Measurements from ENCODE around the gene NEURL2. TPM values are rescaled to one million over a fixed set of nuclear protein-coding genes. Genes with fewer than 3 reads are reported as not detected.
A peak's percentile ranks its signal among the peaks of the same experiment; 100 is the strongest.

NEURL2 gene
- total and polyA plus RNA-seq, 10 of the 15 experiments (the other 5 are each of a cell fraction or from before 2014, with no cell fraction given): 0.53 to 7.0 (median 2.7) TPM

DNA sequence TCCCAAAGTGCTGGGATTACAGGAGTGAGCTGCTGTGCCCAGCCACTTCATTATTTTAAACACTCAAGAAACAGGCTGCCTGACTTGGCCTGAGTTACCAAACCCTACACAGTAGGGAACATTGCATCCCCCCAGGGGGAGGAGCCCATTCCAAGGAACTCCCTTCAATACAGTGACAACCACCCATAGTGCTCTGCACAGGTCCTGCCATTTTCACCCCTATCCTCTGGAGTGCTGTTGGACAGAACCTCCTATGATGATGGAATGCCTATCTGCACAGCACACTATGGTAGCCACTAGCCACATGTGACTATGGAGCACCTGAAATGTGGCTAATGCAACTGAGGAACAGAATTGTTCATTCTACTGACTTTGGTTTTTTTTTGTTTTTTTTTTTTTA lies 45.6 kb downstream of the NEURL2 start:
- H3K36me3 ChIP-seq (ENCODE audit: control insufficient read depth in 2 of 2, insufficient read depth in 2 of 2, low read length in 1 of 2): peaks cover 5 to 12% of the 10 kb centered on the region in 2 experiments
- POLR2A ChIA-PET: no interaction called here
- CTCF ChIA-PET: no interaction called here

GRCh38 chr20:45843506-45843905 lies 47.5 kb downstream of the NEURL2 start:
- no peak overlapping the region for H2AFZ ChIP-seq (ENCODE audit: control insufficient read depth, low read depth, low read length)
- no peak for ATAC-seq
- no peak overlapping the region for H3K4me3 ChIP-seq
- no peaks in the 10 kb centered on the region for H4K20me1 ChIP-seq (ENCODE audit: control insufficient read depth, insufficient read depth)
- no peak overlapping the region for H3K4me2 ChIP-seq (ENCODE audit: control insufficient read depth, insufficient read depth)
- ChIA-PET RAD21 (ENCODE audit: unreplicated experiment) (no interaction called here), POLR2A (interaction anchor here (1.3 kb wide), 1 partner anchor 38 kb away, joined by 3 read pairs; the partner anchor contains the start of gene ZSWIM1), SMC1A (ENCODE audit: uncharacterized antibody, unreplicated experiment) (interaction anchor here (1.7 kb wide), 1 partner anchor 9 kb away, joined by 4 read pairs; no protein-coding TSS in a partner anchor), CTCF (interaction anchor here (3.8 kb wide), 1 partner anchor 127 kb away, joined by 18 read pairs; no protein-coding TSS in a partner anchor)
- 96% methylated on average over 14 of the region's 14 CpGs for WGBS (ENCODE audit: insufficient coverage, insufficient replicate concordance, low lambda C conversion rate, missing lambda C conversion rate)
- H3K27me3 ChIP-seq (replicated peaks in 1 of 2; ENCODE audit: control insufficient read depth in 2 of 2, insufficient read depth in 2 of 2, low read length in 1 of 2): no peaks in the 10 kb centered on the region
- intact Hi-C loops (cut with micrococcal nuclease; ENCODE audit: unreplicated experiment): no loop called here
- peaks cover 14% of the 10 kb centered on the region for H3K4me1 ChIP-seq (ENCODE audit: control insufficient read depth, insufficient read depth, low read length)
- no peak for FAIRE-seq
- no peak overlapping the region for H3K27ac ChIP-seq (ENCODE audit: control insufficient read depth, insufficient read depth)
- H3K36me3 ChIP-seq (ENCODE audit: control insufficient read depth in 2 of 2, insufficient read depth in 2 of 2, low read length in 1 of 2): peaks cover 5 to 12% of the 10 kb centered on the region in 2 experiments
- no peak for DNase-seq (ENCODE audit: low read depth, low spot score)
- in situ Hi-C loops (cut with MboI): no loop called here
- BruUV-seq (replicated peaks): no TSS peak
- H3K9ac ChIP-seq (ENCODE audit: control insufficient read depth, insufficient read depth, low read length): no peak overlapping the region
- H3K9me3 ChIP-seq (replicated peaks; ENCODE audit: control insufficient read depth, insufficient read depth, low read length): no peaks in the 10 kb centered on the region
- TF ChIP-seq POLR2A (IDR thresholded peaks at IDR 0.05; ENCODE audit: low read depth, low read length) (0 out of 2 replicates have a peak, but pooled peaks have one; percentile 16), KLF5 (IDR thresholded peaks at IDR 0.05; ENCODE audit: partially characterized antibody) (no peak)
- no peaks in the 10 kb centered on the region for H3K79me2 ChIP-seq (ENCODE audit: control insufficient read depth, insufficient read depth, low read length)

More for the DNA sequence above, 45.6 kb downstream of the NEURL2 start:
- H3K9ac ChIP-seq (ENCODE audit: control insufficient read depth, insufficient read depth, low read length): no peak overlapping the region
- DNase-seq (ENCODE audit: low read depth, low spot score): no peak
- no peaks in the 10 kb centered on the region for H3K9me3 ChIP-seq (replicated peaks; ENCODE audit: control insufficient read depth, insufficient read depth, low read length)
- H3K4me3 ChIP-seq: no peak overlapping the region
- no peak for FAIRE-seq
- BruUV-seq (replicated peaks): no TSS peak
- SMC1A ChIA-PET (ENCODE audit: uncharacterized antibody, unreplicated experiment): interaction anchor here (1.1 kb wide), 1 partner anchor 46 kb away, joined by 4 read pairs; no protein-coding TSS in a partner anchor
- no peaks in the 10 kb centered on the region for H3K27me3 ChIP-seq (replicated peaks in 1 of 2; ENCODE audit: control insufficient read depth in 2 of 2, insufficient read depth in 2 of 2, low read length in 1 of 2)
- H4K20me1 ChIP-seq (ENCODE audit: control insufficient read depth, insufficient read depth): no peaks in the 10 kb centered on the region
- H3K79me2 ChIP-seq (ENCODE audit: control insufficient read depth, insufficient read depth, low read length): no peaks in the 10 kb centered on the region
- H2AFZ ChIP-seq (ENCODE audit: control insufficient read depth, low read depth, low read length): no peak overlapping the region
- in situ Hi-C loops (cut with MboI) (no loop called here), intact Hi-C loops (cut with micrococcal nuclease; ENCODE audit: unreplicated experiment) (no loop called here)
- ATAC-seq: no peak
- peaks cover 14% of the 10 kb centered on the region for H3K4me1 ChIP-seq (ENCODE audit: control insufficient read depth, insufficient read depth, low read length)
- RAD21 ChIA-PET (ENCODE audit: unreplicated experiment): no interaction called here
- H3K27ac ChIP-seq (ENCODE audit: control insufficient read depth, insufficient read depth): no peak overlapping the region
- H3K4me2 ChIP-seq (ENCODE audit: control insufficient read depth, insufficient read depth): no peak overlapping the region
- TF ChIP-seq RFX5 (IDR thresholded peaks at IDR 0.05; ENCODE audit: low read depth, low read length) (no peak), MYC (IDR thresholded peaks at IDR 0.05; ENCODE audit: insufficient read depth, insufficient read length, insufficient replicate concordance, low read length, severe bottlenecking) (no peak)
